HG03469 (cell line): ENCODE data around the gene CNGA1.
"Not testable (repeated sequence)": the region's sequence is repeated elsewhere in the genome, so short reads cannot be mapped to it uniquely, and the experiment has no call there.

ENCODE experiments used
- ATAC-seq: cut with Tn5 transposase; IDR thresholded peaks from one replicate; pipeline ENCODE4 v1.9.1; 2021; ENCODE audit warnings: mild to moderate bottlenecking, moderate library complexity, moderate number of reproducible peaks; ENCODE audit not compliant: unreplicated experiment

CNGA1 gene

DNA sequence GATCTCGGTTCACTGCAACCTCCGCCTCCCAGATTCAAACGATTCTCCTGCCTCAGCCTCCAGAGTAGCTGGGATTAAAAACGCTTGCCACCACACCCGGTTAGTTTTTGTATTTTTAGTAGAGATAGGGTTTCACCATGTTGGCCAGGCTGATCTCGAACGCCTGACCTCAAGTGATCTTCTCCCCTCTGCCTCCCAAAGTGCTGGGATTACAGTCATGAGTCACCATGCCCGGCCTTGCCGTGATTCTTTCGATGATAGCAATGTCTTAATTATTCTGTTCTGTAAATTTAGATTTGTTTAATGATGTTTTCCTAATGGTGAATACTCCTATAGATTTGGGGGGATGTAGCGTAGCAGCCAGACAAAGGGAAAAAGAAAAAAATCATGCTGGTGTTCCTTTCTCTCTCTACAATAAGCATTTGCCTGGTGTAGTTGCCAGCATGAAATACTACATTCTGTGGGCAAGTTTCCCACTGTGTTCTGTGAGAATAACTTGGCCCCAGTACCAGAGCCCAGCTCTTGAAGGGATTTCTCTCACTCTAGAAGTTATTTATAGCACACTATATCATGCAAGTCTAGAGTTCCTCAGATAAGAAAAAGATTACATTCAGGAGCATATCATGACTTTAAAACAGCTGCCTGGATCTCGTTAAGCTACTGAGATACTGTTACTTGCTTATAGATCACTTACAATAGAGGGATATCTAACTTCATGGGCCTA is 15.5 kb upstream of the CNGA1 start:
- no peak for ATAC-seq

DNA sequence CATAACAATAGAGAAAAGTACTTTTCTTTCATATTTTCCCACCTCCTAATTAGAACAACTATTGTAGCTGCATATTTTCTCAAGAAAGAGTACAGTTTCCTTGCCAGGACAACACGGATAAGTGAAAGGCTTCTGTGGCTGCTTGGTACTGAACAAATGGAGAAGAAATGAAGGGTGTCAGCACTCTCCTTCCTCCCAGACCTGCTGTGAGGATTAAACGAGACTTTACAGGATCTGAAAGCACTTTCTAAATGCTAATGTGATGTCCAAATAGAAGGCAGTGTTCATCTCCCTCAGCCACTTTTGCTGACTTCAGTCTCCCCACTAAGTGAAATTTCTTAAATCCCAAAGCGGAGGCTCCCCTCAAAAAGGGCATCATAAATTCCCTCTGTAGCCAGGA is 14.0 kb upstream of the CNGA1 start:
- ATAC-seq: no peak

- ATAC-seq: peak; percentile 46
Observed at GRCh38 chr4:48028696-48029095, 12.2 kb upstream of the CNGA1 start.

DNA sequence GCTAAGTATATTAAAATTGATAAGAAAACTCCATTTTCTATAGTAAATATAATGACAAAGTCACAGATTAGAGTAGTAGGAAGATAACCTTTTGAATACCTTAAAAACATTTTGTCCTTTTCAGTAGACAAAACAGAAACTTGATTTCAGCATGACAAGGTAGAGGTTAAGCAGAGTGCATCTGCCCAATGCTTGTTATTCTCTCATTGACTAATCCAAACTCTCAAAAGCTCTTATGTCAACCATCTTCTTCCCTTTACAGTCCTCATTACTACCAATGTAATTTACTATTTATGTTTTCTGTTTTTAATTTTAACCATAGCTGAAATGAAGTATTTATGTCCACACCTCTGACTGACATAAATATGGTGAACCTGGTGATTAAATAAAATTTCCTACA is 11.2 kb upstream of the CNGA1 start:
- no peak for ATAC-seq

GRCh38 chr4:48025005-48025404 is 8.5 kb upstream of the CNGA1 start:
- ATAC-seq: no peak

DNA sequence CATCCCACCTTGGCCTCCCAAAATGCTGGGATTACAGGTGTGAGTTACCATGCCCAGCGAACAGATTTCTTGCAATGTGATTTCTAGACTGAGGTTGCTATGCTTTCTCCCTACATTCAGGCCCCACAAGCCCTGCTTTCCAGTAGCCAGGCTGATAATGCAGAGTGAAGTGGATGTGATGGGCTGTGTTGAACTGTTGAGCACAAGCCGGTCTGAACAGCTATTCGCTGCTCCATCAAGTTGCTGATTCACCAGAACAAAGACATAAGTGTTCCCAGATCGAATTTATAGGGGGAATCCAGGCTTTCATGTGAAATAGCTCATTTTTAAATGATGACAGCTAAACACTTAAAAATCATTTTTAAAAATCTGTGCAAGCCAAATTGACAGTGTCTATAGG is 8.0 kb upstream of the CNGA1 start:
- no peak for ATAC-seq

- no peak for ATAC-seq
Observed at GRCh38 chr4:48022192-48022799, 5.8 kb upstream of the CNGA1 start.

DNA sequence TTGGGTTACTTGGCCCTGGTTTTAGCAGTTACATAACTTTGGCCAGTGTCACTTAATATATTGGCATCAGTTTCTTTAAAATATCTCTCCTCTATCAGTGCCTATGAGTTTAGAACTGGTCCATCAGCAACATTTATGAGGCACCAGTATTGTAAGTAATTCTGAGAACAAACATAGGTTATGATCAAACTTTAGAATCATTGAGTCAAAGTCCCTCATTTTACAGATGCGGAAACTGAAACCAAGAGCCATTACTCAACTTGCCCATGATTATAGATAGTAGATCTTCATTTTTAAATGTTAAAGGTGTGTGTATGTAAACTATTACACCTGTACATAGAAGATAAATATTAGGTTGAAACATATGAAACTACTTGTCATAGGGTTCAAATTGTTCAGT is 4.6 kb upstream of the CNGA1 start:
- ATAC-seq: no peak

GRCh38 chr4:48018112-48018511 is 1.6 kb upstream of the CNGA1 start:
- ATAC-seq: no peak

- ATAC-seq: no peak
Observed at GRCh38 chr4:48017108-48017571, 659 bp upstream of the CNGA1 start.

DNA sequence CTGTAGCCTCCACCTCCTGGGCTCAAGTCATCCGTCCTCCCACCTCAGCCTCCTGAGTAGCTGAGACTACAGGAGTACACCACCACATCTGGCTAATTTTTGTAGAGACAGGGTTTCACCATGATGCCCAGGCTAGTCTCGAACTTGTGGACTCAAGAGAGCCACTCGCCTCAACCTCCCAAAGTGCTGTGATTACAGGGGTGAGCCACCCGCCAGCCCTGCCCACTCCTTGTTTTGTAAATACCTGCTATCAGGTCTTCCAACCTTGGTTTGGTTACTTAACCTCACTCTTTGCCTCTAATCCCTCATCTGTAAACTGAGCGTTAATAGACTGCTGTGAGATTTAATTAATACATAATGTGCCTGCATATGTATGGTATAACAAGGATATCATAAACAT is 803 bp downstream of the CNGA1 start:
- ATAC-seq: no peak

- no peak for ATAC-seq
Observed at GRCh38 chr4:48015216-48015615, 1.3 kb downstream of the CNGA1 start.

GRCh38 chr4:48012824-48013223 is 3.7 kb downstream of the CNGA1 start:
- ATAC-seq: no peak

- ATAC-seq: no peak
Observed at GRCh38 chr4:48011722-48012121, 4.8 kb downstream of the CNGA1 start.

GRCh38 chr4:48010906-48011305 is 5.6 kb downstream of the CNGA1 start:
- not testable (repeated sequence) for ATAC-seq

GRCh38 chr4:48008021-48008596 is 8.4 kb downstream of the CNGA1 start:
- ATAC-seq: no peak

DNA sequence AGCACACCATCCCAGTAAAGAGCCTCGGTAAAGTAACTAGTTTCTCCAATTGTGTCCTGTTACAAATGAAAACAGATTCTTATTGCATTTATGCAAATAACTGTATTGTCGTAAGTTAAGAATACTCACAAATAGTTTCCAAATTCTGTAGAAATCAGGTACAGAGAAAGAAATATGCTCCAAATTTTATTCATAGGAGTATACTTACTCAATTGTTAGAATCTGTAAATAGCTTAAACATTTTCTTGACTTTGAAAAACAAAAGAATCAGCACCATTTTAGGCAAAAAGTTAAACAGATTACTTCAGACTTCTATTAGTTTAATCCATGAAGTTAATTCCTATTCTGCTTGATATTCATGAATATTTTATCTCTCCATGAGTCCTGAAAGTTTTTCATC is 10.7 kb downstream of the CNGA1 start:
- no peak for ATAC-seq

DNA sequence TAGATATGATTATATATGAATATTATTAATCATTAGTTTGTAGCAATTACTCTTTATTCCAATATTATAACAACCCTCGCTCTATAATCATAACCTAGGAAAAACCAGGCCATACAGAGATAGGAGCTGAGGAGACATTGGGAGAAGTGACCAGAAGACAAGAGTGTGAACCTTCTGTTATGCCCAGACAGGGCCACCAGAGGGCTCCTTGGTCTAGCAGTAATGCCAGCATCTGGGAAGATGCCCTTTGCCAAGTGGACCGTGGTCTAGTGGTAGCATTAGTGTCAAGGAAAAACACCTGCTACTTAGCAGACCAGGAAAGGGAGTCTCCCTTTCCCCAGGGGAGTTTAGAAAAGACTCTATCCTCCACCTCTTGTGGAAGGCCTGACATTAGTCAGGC is 12.9 kb downstream of the CNGA1 start:
- not testable (repeated sequence) for ATAC-seq

- no peak for ATAC-seq
Observed at GRCh38 chr4:48002267-48002666, 14.2 kb downstream of the CNGA1 start.

DNA sequence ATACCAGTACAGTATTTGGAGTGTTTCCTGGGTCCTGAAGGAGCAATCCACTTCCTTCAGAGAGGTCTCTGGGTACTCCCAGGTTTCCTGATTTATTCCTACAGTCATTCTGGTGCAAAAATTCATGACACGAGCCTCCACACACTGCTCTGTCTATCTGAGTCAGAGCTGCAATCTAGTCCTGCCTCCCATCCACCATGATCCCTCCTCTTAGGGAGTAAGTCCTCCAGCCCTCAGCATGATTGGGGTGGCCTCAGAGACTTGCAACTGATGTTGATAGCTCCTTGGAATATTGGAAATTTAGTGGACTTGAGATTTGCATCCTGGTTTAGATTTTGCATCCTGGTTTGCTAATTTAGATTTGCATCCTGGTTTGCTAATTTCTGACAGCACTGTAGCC is 20.5 kb downstream of the CNGA1 start:
- no peak for ATAC-seq

DNA sequence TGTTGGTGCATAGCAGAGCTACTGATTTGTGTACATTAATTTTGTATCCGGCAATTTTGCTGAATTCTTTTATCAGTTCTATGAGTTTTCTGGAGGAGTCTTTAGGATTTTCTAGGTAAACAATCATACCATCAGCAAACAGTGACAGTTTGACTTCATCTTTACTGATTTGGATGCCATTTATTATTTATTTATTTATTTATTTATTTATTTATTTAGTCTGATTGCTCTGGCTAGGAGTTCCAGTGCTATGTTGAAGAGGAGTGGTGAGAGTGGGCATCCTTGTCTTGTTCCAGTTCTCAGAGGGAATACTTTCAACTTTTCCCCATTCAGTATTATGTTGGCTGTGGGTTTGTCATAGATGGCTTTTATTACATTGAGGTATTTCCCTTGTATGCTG is 24.0 kb downstream of the CNGA1 start:
- ATAC-seq: not testable (repeated sequence)

DNA sequence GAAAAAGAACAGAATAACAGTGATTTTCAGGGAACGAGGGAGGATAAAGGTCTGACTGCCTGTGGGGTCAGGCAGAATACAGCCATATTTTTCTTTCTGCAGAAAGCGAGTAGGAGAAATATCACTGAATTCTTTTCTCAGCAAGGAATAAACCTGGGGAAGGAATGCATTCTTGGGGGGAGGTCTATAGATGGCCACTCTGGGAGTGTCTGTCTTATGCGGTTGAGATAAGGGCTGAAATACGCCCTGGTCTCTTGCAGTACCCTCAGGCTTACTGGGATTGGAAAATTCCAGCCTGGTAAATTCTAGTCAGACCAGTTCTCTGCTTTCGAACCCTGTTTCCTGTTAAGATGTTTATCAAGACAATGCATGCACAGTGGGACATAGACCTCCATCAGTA is 26.3 kb downstream of the CNGA1 start:
- ATAC-seq: no peak
